ES-I3 (cell line): Measurements from ENCODE around the gene FOXE1.

Source experiments
- H3K36me3 ChIP-seq: 2 replicates; pipeline ENCODE4 v1.6.1; 2013; ENCODE audit warnings: mild to moderate bottlenecking, low read length, control low read depth, moderate library complexity; ENCODE audit not compliant: insufficient read depth
- H3K4me1 ChIP-seq: 2 replicates; pipeline ENCODE4 v1.6.1; 2013; ENCODE audit warnings: mild to moderate bottlenecking, control low read depth, low read length; ENCODE audit not compliant: insufficient read depth
- H3K9ac ChIP-seq: 2 replicates; pipeline ENCODE4 v1.6.1; 2013; ENCODE audit warnings: low read depth, mild to moderate bottlenecking, low read length, moderate library complexity
- H3K9me3 ChIP-seq: 2 replicates; pipeline ENCODE4 v1.6.1; 2013; ENCODE audit warnings: mild to moderate bottlenecking, low read length, moderate library complexity; ENCODE audit not compliant: control insufficient read depth, insufficient read depth

FOXE1 gene

DNA sequence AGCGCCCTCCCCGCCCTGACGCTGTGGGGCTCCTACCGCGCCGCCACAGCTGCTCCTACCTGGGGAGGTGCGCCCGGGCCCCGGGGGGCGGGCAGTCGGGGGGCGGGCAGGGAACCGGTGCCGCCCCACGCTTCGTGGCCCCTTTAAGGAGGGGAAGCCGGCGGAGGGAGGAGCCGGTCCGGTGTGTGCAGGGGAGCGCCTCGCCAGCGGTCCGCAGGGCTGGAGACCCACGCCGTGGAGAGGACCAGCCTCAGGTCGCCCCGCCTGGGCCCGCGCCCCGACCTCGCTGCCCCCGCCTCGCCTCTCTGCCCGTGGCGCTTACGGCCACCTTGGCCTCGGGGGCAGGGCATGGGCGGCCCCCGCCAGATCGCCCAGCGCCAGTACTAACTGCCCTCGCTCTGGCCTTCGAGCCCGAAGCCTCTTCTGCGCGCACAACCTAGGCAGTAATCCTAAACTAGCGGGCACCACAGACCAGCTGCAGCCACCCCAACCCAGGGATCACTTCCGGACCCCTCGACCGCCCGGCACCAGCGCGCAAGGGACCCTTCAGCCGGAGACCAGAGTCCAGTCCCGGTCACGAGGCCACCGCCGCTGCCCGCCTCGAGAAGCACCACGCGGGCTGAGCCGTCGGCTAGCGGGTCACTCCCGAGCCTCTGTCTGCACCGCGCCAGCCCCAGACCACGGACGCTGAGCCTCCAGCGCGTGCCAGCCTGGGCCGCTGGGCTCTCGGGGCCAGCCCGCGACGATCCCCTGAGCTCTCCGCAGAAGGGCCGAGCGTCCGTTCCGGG is at the start of gene FOXE1:
Gene FOXE1, plus strand, starts transcription at position 171 of the 788 bp plus-strand sequence. CDS start 689 bp downstream, outside the sequence.
- H3K9ac ChIP-seq = peak within 1 kb of the TSS; percentile 62; the same call in 1 of the 2 replicates
- no peaks in the 10 kb centered on the region for H3K9me3 ChIP-seq
- H3K4me1 ChIP-seq = 0 out of 2 replicates have a peak, but pooled peaks cover 6% of the 10 kb centered on the region
- no peaks in the 10 kb centered on the region for H3K36me3 ChIP-seq

DNA sequence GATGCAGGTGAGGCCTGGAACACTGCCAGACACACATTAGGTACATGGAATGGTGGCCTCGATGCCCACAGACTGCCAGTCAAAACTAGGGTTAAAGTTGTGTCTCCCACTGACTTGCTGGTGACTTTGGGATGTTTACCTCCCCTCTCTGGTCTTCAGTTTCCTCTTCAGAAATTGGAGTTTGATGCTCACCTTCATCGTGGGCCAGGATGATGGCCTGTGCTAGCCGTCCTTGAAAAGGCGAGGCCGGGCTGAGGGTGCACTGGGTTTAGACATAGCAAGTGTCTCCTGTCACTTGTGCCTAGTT is 49.0 kb upstream of the FOXE1 start:
- no peaks in the 10 kb centered on the region for H3K9me3 ChIP-seq
- H3K36me3 ChIP-seq = no peaks in the 10 kb centered on the region
- H3K4me1 ChIP-seq = peaks cover 13% of the 10 kb centered on the region
- H3K9ac ChIP-seq = peak overlapping the region; percentile 77; the same call in 1 of the 2 replicates

DNA sequence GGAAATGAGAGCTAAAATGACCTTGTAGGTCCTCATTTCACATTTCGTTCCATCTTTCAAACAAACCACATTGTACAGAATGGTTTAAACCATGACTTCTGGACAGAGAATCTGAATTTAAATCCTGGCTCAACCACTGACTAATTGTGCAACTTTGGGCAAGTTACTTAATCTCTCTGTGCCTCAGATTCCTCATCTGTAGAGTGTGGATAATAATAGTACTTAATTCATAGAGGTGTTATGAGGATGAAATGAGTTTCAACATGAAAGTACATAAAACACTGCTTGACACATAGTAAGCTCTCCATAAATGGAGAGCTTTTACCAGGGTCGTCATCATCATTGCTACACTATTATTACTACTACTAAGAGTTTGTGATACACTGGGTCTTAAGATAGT is 46.3 kb upstream of the FOXE1 start:
- H3K9me3 ChIP-seq = no peaks in the 10 kb centered on the region
- H3K36me3 ChIP-seq = no peaks in the 10 kb centered on the region
- no peak overlapping the region for H3K9ac ChIP-seq
- peaks cover 25% of the 10 kb centered on the region for H3K4me1 ChIP-seq

DNA sequence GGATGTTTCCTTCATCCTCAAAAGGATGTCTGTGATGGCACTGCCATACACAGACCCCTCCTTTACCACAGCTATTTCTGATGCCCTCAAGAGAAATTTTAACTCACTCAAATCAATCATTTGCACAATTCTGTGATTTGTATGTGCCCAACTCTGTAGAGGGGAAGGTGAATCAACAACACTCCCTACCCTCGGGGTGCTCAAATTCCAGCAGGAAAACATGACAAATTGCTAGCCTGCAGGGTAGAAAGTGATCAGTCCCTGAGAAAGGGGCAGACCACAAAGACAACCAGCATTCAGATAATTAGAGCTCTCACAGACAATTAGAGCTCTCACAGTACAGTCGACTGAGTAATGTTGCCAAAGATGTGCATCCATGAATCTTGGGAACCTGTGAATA is 45.3 kb upstream of the FOXE1 start:
- Histone ChIP-seq H3K4me1 (peaks cover 24% of the 10 kb centered on the region), H3K9me3 (no peaks in the 10 kb centered on the region), H3K9ac (no peak overlapping the region), H3K36me3 (no peaks in the 10 kb centered on the region)

DNA sequence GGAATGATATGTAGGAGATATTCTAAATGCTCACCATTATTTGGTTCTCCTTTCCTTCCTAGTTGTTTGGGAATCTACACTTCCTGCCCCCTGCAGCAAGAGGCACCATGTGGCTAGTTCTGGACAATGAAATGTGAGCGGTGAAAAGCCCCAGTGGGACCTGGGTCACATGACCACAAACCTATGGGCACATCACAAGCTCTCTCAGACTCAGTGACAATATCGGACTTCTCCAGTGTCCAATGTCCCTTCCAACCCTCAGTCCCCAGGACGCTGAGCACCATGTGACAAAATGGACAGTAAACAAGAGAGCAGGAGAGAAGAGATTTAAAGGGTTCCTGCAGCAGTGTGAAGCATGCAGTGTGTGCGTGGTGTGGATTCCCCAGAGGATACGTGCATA is 44.6 kb upstream of the FOXE1 start:
- H3K36me3 ChIP-seq = no peaks in the 10 kb centered on the region
- peaks cover 24% of the 10 kb centered on the region for H3K4me1 ChIP-seq
- no peak overlapping the region for H3K9ac ChIP-seq
- H3K9me3 ChIP-seq = no peaks in the 10 kb centered on the region; the same call in 1 of the 2 replicates

DNA sequence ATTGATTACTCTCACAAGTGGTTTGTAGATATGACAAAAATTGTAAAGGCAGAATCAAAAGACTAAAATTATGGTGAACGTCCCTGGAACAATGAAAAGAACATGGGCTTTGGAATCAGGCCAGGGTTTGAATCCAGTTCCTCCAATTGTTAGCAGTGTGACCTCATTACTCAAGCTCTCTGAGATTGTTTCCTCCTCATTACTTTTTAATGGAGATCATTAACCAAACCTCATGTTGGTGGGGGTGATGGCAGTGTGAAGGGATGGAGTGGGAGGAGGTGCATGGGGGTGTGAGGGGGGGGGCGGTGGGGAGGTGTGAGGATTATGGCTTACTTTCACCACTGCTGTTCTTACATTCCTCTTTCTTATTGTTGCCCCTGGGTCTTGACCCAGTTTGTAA is 44.1 kb upstream of the FOXE1 start:
- peaks cover 24% of the 10 kb centered on the region for H3K4me1 ChIP-seq

DNA sequence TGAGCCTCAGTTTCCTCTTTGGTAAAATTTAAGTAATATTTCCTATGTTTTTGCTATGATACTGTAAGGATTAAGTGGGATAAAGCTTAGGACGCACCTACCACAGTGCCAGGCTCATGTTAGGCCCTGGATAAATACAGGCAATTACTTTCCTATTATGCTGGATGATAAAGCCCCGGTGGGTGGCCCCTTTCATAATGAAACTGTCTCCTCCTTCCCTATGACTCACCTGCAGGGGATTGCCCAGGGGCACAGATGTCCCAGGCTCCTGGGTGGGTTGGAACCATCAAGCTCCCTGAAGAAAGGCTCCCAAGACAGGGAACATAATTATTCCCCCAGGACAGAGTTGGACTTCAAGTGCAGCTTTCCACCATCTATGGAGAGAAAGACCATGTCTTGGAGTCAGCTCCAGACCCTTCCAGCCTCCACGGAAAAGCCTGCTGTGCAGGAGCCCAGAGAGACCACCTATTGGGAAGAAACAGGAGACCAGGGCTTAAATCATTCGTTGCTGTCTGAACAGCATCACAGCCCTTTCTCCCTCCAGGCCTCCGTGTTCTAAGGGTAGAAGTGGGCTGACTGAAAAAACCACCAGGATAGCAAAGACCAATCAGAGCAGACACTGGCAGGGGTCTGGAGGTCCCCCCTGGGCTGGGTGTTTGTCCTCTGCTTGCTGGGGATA is 43.2 kb upstream of the FOXE1 start:
- Histone ChIP-seq H3K9me3 (no peaks in the 10 kb centered on the region; the same call in 1 of the 2 replicates), H3K9ac (no peak overlapping the region), H3K4me1 (peaks cover 24% of the 10 kb centered on the region), H3K36me3 (no peaks in the 10 kb centered on the region)

More for the DNA sequence above, 44.1 kb upstream of the FOXE1 start:
- Histone ChIP-seq H3K9me3 (no peaks in the 10 kb centered on the region; the same call in 1 of the 2 replicates), H3K9ac (no peak overlapping the region), H3K36me3 (no peaks in the 10 kb centered on the region)

DNA sequence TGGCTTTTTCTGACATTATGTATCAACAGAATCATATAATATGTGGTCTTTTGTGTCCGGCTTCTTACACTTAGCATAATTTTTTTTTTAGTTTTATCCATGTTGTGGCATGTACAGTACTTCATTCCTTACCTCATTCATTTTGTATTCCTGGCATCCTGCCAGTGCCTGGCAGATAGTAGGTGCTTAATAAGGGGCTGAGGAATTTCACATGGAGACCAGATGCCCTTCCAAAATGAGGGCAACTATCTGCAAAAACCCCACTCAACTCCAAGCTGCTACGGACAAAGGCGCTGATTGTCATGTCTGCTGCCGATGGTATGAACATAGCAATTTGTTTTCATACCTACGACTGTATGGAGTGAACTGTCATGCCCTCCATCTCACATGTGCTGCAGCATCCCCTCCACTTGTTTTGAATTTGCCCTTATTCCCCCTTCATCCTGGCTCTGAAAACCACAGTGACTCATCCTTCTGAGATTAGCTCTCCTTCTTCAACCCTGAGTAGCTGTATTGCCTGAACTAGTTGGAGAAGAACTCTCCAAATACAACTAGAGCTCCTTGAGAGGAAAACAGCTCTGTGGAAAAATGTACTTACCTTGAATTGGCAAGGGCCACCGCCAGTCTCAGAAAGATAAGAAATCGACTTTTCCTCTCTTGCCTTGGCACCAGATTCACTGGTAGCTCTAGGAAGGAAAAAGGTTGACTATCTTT is 41.3 kb upstream of the FOXE1 start:
- Histone ChIP-seq H3K9ac (no peak overlapping the region), H3K36me3 (no peaks in the 10 kb centered on the region), H3K4me1 (peaks cover 24% of the 10 kb centered on the region), H3K9me3 (no peaks in the 10 kb centered on the region; the same call in 1 of the 2 replicates)

DNA sequence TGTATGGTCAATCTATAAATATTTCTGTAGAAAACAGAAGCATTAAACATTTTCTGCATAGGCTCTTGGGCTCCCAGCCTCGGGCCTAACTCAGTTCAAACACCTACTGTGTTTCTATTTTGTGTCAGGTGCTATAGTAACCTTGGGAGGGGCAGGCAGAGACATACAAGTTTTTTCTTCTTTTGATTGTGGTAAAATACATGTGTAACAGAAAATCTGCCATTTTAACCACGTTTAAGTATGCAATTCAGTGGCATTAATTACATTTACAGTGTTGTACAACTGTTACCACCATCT is 40.8 kb upstream of the FOXE1 start:
- peaks cover 24% of the 10 kb centered on the region for H3K4me1 ChIP-seq
- H3K36me3 ChIP-seq = no peaks in the 10 kb centered on the region
- no peaks in the 10 kb centered on the region; the same call in 1 of the 2 replicates for H3K9me3 ChIP-seq
- H3K9ac ChIP-seq = no peak overlapping the region

DNA sequence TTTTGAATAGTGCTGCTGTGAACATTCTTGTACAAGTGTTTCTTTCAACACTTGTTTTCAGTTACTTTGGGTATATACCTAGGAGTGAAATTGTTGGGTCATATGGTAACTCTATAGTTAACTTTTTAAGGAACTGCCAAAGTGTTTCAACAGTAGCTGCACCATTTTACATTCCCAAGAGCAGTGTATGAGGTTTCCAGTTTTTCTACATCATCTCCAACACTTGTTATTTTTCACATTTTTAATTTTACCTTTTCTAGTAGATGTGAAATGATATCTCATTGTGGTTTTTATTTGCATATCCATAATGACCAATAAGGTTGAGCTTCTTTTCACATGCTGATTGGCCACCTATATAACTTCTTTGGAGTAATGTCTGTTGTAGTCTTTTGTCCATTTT is 40.0 kb upstream of the FOXE1 start:
- Histone ChIP-seq H3K4me1 (peaks cover 21% of the 10 kb centered on the region), H3K36me3 (no peaks in the 10 kb centered on the region), H3K9ac (no peak overlapping the region), H3K9me3 (no peaks in the 10 kb centered on the region; the same call in 1 of the 2 replicates)

DNA sequence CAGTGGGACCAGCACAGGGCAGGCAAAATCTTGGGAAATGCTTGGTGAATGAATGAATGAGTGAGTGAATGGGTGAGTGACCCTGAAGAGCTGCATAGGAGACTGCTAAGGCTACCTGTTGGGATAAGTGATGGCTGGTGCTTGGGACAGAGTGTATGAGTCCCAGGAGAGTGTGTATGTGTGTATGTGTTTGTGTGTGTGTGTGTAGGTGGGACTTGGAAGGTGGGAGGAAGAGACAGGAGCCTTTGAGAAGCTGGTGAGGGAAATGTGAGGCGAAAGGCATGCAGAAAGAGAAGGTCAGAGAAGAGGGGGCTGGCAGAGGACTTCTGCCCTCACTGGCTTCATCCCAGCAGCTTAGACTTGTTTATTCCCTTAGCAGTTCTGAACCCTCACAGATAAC is 33.3 kb upstream of the FOXE1 start:
- no peaks in the 10 kb centered on the region; the same call in 1 of the 2 replicates for H3K9me3 ChIP-seq
- no peaks in the 10 kb centered on the region for H3K36me3 ChIP-seq
- H3K4me1 ChIP-seq = no peaks in the 10 kb centered on the region
- H3K9ac ChIP-seq = no peak overlapping the region

DNA sequence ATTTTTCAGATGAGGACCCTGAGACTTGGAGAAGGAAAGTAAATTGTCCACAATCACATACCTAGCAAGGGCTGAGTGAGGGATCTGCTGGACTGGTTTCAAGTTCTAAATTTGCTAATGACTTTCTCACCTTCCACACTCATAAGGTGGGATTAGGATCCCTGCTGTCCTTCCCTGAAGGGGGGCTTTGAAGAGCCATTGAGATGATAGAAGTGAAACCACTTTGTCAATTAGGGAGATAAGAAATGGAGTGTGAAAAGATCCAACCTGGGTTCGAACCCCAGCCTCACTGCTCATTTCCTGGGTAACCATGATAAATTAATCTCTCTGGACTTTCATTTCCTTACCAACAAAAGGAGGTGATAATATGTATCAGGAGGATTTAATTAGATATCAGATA is 32.7 kb upstream of the FOXE1 start:
- no peaks in the 10 kb centered on the region for H3K36me3 ChIP-seq
- no peak overlapping the region for H3K9ac ChIP-seq
- H3K9me3 ChIP-seq = no peaks in the 10 kb centered on the region; the same call in 1 of the 2 replicates
- H3K4me1 ChIP-seq = no peaks in the 10 kb centered on the region

DNA sequence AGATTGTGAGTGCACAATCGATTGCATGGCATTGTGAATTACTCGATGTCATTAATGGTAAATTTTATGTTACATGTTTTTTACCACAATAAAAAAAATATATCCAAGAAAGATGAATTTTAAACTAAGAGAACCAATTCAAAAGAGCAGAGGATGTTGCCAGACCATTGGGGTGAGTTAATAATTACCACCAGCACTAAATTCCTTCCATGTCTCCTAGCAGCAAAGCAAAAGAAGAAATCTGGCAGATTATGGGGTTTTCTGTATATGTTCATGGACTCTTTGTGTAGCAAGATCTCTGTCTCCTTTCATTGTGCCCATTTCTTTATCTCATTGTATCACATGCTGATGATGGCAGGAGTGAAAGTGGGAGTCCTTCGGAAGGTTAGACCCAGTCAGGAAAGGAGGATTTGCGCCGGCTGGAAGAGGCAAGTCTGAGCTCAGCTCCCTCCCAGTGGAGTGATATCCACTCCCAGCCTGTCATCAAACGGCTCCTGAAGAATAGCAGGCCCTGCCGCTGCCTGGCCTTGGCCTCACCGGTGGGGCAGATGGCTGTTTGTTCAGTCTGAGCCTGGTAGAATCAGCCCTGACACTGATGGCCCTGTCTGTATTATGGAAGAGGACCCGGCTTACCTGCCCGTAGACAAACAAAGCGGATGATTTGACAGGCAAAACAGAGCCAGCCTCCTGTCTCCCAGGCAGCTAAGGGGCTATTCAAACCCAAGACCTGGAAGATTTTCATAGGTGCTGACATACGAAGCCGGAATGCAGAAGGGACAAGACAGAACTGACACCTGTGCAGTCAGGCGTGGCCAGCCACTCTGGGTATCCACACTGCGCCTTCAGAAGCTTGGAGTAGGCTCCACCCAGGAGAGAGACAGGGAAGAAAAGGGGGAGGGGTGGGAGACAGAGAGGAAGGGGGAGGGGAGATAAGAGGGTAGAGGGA is 21.9 kb upstream of the FOXE1 start:
- H3K4me1 ChIP-seq = no peaks in the 10 kb centered on the region
- no peaks in the 10 kb centered on the region for H3K9me3 ChIP-seq
- H3K9ac ChIP-seq = peak overlapping the region; percentile 40; the same call in 1 of the 2 replicates
- no peaks in the 10 kb centered on the region for H3K36me3 ChIP-seq
